ENCODE results near the gene COPA. TPM values are rescaled to one million over a fixed set of nuclear protein-coding genes. Genes with fewer than 3 reads are reported as not detected.

Gene COPA
- total RNA-seq, 2 donors from 2014 or later: 154 to 163 TPM

- peak overlapping the region; percentile 95 for H3K27ac ChIP-seq
- no peaks in the 10 kb centered on the region for H3K27me3 ChIP-seq
- DNase-seq: no peak
- no peaks in the 10 kb centered on the region for H3K9me3 ChIP-seq
- TF ChIP-seq CTCF (IDR thresholded peaks at IDR 0.05): no peak
- H3K4me1 ChIP-seq: no peaks in the 10 kb centered on the region
- intact Hi-C loops (cut with DNase I): no loop called here
- H3K9ac ChIP-seq (ENCODE audit: low read depth in 2 of 2, low read length in 2 of 2): no peak overlapping the region
- no peaks in the 10 kb centered on the region for H3K36me3 ChIP-seq
- H3K4me3 ChIP-seq: peak overlapping the region; percentile 72
These were observed 82.4 kb downstream of the COPA start for GRCh38 chr1:160260406-160261382.

GRCh38 chr1:160258177-160258798 is 84.8 kb downstream of the COPA start:
- Histone ChIP-seq H3K4me1 (no peaks in the 10 kb centered on the region), H3K27me3 (no peaks in the 10 kb centered on the region), H3K9ac (ENCODE audit: low read depth in 2 of 2, low read length in 2 of 2) (no peak overlapping the region), H3K27ac (no peak overlapping the region), H3K36me3 (no peaks in the 10 kb centered on the region), H3K4me3 (no peak overlapping the region), H3K9me3 (no peaks in the 10 kb centered on the region)
- TF ChIP-seq CTCF (IDR thresholded peaks at IDR 0.05): no peak
- no peak for DNase-seq
- intact Hi-C loops (cut with DNase I): no loop called here

- no peak for DNase-seq
These were observed 85.5 kb downstream of the COPA start for GRCh38 chr1:160257411-160258015.

GRCh38 chr1:160256396-160257046 is 86.5 kb downstream of the COPA start:
- H3K4me1 ChIP-seq: no peaks in the 10 kb centered on the region
- no peaks in the 10 kb centered on the region for H3K36me3 ChIP-seq

More at GRCh38 chr1:160257411-160258015, 85.5 kb downstream of the COPA start:
- Histone ChIP-seq H3K27ac (no peak overlapping the region), H3K4me3 (no peak overlapping the region), H3K36me3 (no peaks in the 10 kb centered on the region), H3K27me3 (no peaks in the 10 kb centered on the region), H3K4me1 (no peaks in the 10 kb centered on the region), H3K9me3 (no peaks in the 10 kb centered on the region), H3K9ac (ENCODE audit: low read depth in 2 of 2, low read length in 2 of 2) (no peak overlapping the region)
- intact Hi-C loops (cut with DNase I): no loop called here
- TF ChIP-seq CTCF (IDR thresholded peaks at IDR 0.05): no peak

More at GRCh38 chr1:160256396-160257046, 86.5 kb downstream of the COPA start:
- Histone ChIP-seq H3K27me3 (no peaks in the 10 kb centered on the region), H3K4me3 (no peak overlapping the region), H3K27ac (no peak overlapping the region), H3K9me3 (no peaks in the 10 kb centered on the region), H3K9ac (ENCODE audit: low read depth in 2 of 2, low read length in 2 of 2) (no peak overlapping the region)
- no peak for DNase-seq
- intact Hi-C loops (cut with DNase I): no loop called here
- TF ChIP-seq CTCF (IDR thresholded peaks at IDR 0.05): no peak
